GM12878 (cell line): ENCODE measurements around the gene MACROD2. TPM values are rescaled to one million over a fixed set of nuclear protein-coding genes. Genes with fewer than 3 reads are reported as not detected.

Experiments
- ATAC-seq: fragments of 200-7000 bp; cut with Tn5 transposase; 3 replicates; pipeline ENCODE4 v1.9.1; 2020; ENCODE audit warnings: mild to moderate bottlenecking, moderate library complexity
- BruUV-seq: library from RNA; stranded (reverse); fragments of 400-500 nt; replicated peaks from 2 replicates; lab custom pipeline; 2021; lab: Mats Ljungman, UMichigan
- CTCF ChIA-PET: fragments of 300-600 bp; sonication (Branson Sonifier 250); formaldehyde crosslinking; extraction: SDS; loops from one replicate; lab custom pipeline; 2021; ENCODE audit warnings: inconsistent platforms; lab: Yijun Ruan, JAX
- POLR2A ChIA-PET: fragments of 350-600 bp; formaldehyde crosslinking; extraction: SDS; loops from one replicate; lab custom pipeline; 2021; ENCODE audit warnings: inconsistent platforms; lab: Charles Lee
- RAD21 ChIA-PET: fragments of 300-600 bp; sonication (Branson Sonifier 250); formaldehyde crosslinking; loops from one replicate; lab custom pipeline; 2023; ENCODE audit warnings: antibody characterized with exemption; ENCODE audit not compliant: unreplicated experiment; lab: Charles Lee
- SMC1A ChIA-PET: fragments of 300-600 bp; sonication (Branson Sonifier 250); formaldehyde crosslinking; loops from one replicate; lab custom pipeline; 2023; ENCODE audit not compliant: unreplicated experiment, uncharacterized antibody; lab: Charles Lee
- DNase-seq: peaks from one replicate; pipeline ENCODE4 v3.0.0-alpha.2; 2011; ENCODE audit warnings: low read depth, low spot score
- FAIRE-seq: peaks from 3 replicates; lab custom pipeline; 2011; peaks lifted over from hg19 to GRCh38; lab: Jason Lieb, UNC
- H2AFZ ChIP-seq: 2 replicates; pipeline ENCODE4 v1.6.0; 2011; ENCODE audit warnings: low read depth, low read length, control low read depth; ENCODE audit not compliant: control insufficient read depth
- H3K27ac ChIP-seq: 2 replicates; pipeline ENCODE4 v1.5.1; 2011; ENCODE audit warnings: control low read depth; ENCODE audit not compliant: control insufficient read depth, insufficient read depth
- H3K27me3 ChIP-seq, 2 experiments: replicated peaks in 1 of 2; 2 replicates each; pipeline versions ENCODE4 v1.6.0 to v1.6.1; 2011; ENCODE audit warnings: low read length in 1 of 2; ENCODE audit not compliant: control insufficient read depth in 2 of 2, insufficient read depth in 2 of 2
- H3K36me3 ChIP-seq, 2 experiments: 2 replicates each; pipeline ENCODE4 v1.5.1; 2011; ENCODE audit warnings: low read length in 1 of 2; ENCODE audit not compliant: control insufficient read depth in 2 of 2, insufficient read depth in 2 of 2
- H3K4me1 ChIP-seq: 2 replicates; pipeline ENCODE4 v1.6.1; 2011; ENCODE audit warnings: mild to moderate bottlenecking, low read length, moderate library complexity, mixed read lengths; ENCODE audit not compliant: control insufficient read depth, insufficient read depth
- H3K4me2 ChIP-seq: 2 replicates; pipeline ENCODE4 v1.6.0; 2011; ENCODE audit warnings: control low read depth; ENCODE audit not compliant: control insufficient read depth, insufficient read depth
- H3K4me3 ChIP-seq: fragments of 200-600 bp; sonication (generic); 2 replicates; pipeline ENCODE4 v1.5.1; 2016
- H3K79me2 ChIP-seq: 2 replicates; pipeline ENCODE4 v1.6.0; 2011; ENCODE audit warnings: low read length; ENCODE audit not compliant: control insufficient read depth, insufficient read depth
- H3K9ac ChIP-seq: 2 replicates; pipeline ENCODE4 v1.8.0; 2011; ENCODE audit warnings: low read length, control low read depth, mixed read lengths; ENCODE audit not compliant: control insufficient read depth, insufficient read depth
- H3K9me3 ChIP-seq: replicated peaks from 3 replicates; pipeline ENCODE4 v1.5.1; 2011; ENCODE audit warnings: mild to moderate bottlenecking, low read length; ENCODE audit not compliant: control insufficient read depth, insufficient read depth
- H4K20me1 ChIP-seq: 2 replicates; pipeline ENCODE4 v1.6.0; 2011; ENCODE audit not compliant: control insufficient read depth, insufficient read depth
- ASH2L ChIP-seq: fragments of 300-600, 200-600 bp; sonication (generic); IDR thresholded peaks from 2 replicates; pipeline ENCODE4 v1.6.1; 2017; ENCODE audit warnings: low read depth, mild to moderate bottlenecking, borderline replicate concordance
- CEBPB ChIP-seq, 2 experiments: fragments of 150-350 bp in 1 of 2; IDR thresholded peaks; 2 replicates each; pipeline ENCODE4 v1.6.1; 2012 to 2014; ENCODE audit warnings: low read depth in 2 of 2, low read length in 2 of 2, borderline replicate concordance in 1 of 2, inconsistent platforms in 1 of 2
- LARP7 ChIP-seq: fragments of 450-650 bp; IDR thresholded peaks from 2 replicates; pipeline ENCODE4 v1.6.1; 2017; ENCODE audit warnings: mild to moderate bottlenecking
- NR2F1 ChIP-seq: fragments of 450-650 bp; conservative IDR thresholded peaks from 2 replicates; pipeline ENCODE4 v1.6.1; 2017; ENCODE audit warnings: mild to moderate bottlenecking
- TBL1XR1 ChIP-seq: IDR thresholded peaks from 2 replicates; pipeline ENCODE4 v1.6.1; 2012; ENCODE audit warnings: low read depth, low read length, improper control_type of control experiment
- in situ Hi-C: fragments of 300-500 bp; cut with MboI; formaldehyde crosslinking; loops from 9 replicates; pipeline ENCODE4 v1.14.3; 2018; ENCODE audit warnings: mixed read lengths
- intact Hi-C: fragments of 100-400 bp; cut with micrococcal nuclease; formaldehyde crosslinking; loops from one replicate; pipeline ENCODE4 v1.14.2; 2022; ENCODE audit not compliant: unreplicated experiment
- polyA plus RNA-seq, 11 experiments: library from polyadenylated mRNA; depleted of rRNA in 4 of 11; unstranded in 6 of 11; stranded (reverse) in 5 of 11; fragments of >200 nt; fragmentation: Nextera tagmentation in 4 of 11; fragmentation: Illumina TruSeq in 1 of 11; extraction: Ambion mirVana in 4 of 11; extraction: Trizol in 1 of 11; gene quantifications; 1 replicate in 1 of 11; 2 replicates in 10 of 11; pipeline versions ENCODE4 v1.2.1 to v1.2.3, GENCODE V29; 2011 to 2016; ENCODE audit warnings: inconsistent platforms in 2 of 11, missing spikeins in 2 of 11, low read depth in 1 of 11
- total RNA-seq, 4 experiments: library from RNA; depleted of rRNA in 3 of 4; stranded (reverse); fragments of >200 nt in 3 of 4; fragmentation: Illumina TruSeq in 1 of 4; extraction: Trizol in 1 of 4; gene quantifications; 2 replicates each; pipeline versions ENCODE4 v1.2.1 to v1.2.3, GENCODE V29; 2013 to 2021
- TF ChIP-seq, protein P1 (sequence below): IDR thresholded peaks from 2 replicates; pipeline ENCODE4 v1.6.1; 2012; ENCODE audit warnings: low read depth, low read length, improper control_type of control experiment
- TF ChIP-seq, protein P2 (sequence below): fragments of 450-650 bp; formaldehyde crosslinking; IDR thresholded peaks from 2 replicates; pipeline ENCODE4 v1.5.0; 2022; ENCODE audit warnings: mild to moderate bottlenecking, missing genetic modification characterization

The MACROD2 gene
- total and polyA plus RNA-seq, 10 of the 15 experiments (the other 5 are each of a cell fraction or from before 2014, with no cell fraction given), result 1.1 to 21.5 (median 2.2) TPM

DNA sequence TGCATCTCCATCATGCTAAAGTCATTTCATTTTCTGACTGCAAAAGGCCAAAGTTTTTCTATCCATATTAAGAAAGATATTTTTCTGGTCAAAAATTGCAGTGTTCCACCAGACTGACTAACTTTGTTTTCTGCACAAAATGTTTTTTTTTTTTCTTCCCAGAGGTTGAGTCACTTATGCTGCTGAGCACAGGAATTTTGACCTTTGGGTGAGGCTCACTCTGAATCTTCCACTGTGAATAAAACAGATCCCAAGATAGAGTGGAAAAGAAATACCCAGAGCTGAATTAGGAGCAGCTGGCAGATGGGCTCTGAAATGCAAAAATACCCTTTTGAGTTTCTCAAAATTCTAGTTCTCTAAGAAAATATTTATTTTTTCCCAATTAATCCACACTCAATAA, 1581.1 kb downstream of the MACROD2 start:
- TF ChIP-seq, protein P1, sequence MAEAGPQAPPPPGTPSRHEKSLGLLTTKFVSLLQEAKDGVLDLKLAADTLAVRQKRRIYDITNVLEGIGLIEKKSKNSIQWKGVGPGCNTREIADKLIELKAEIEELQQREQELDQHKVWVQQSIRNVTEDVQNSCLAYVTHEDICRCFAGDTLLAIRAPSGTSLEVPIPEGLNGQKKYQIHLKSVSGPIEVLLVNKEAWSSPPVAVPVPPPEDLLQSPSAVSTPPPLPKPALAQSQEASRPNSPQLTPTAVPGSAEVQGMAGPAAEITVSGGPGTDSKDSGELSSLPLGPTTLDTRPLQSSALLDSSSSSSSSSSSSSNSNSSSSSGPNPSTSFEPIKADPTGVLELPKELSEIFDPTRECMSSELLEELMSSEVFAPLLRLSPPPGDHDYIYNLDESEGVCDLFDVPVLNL, result no peak
- TF ChIP-seq, protein P2, sequence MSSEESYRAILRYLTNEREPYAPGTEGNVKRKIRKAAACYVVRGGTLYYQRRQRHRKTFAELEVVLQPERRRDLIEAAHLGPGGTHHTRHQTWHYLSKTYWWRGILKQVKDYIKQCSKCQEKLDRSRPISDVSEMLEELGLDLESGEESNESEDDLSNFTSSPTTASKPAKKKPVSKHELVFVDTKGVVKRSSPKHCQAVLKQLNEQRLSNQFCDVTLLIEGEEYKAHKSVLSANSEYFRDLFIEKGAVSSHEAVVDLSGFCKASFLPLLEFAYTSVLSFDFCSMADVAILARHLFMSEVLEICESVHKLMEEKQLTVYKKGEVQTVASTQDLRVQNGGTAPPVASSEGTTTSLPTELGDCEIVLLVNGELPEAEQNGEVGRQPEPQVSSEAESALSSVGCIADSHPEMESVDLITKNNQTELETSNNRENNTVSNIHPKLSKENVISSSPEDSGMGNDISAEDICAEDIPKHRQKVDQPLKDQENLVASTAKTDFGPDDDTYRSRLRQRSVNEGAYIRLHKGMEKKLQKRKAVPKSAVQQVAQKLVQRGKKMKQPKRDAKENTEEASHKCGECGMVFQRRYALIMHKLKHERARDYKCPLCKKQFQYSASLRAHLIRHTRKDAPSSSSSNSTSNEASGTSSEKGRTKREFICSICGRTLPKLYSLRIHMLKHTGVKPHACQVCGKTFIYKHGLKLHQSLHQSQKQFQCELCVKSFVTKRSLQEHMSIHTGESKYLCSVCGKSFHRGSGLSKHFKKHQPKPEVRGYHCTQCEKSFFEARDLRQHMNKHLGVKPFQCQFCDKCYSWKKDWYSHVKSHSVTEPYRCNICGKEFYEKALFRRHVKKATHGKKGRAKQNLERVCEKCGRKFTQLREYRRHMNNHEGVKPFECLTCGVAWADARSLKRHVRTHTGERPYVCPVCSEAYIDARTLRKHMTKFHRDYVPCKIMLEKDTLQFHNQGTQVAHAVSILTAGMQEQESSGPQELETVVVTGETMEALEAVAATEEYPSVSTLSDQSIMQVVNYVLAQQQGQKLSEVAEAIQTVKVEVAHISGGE (CRISPR knock-in tag), result no peak
- TF ChIP-seq LARP7 (no peak), TBL1XR1 (no peak), CEBPB (IDR thresholded peaks at IDR 0.05; ENCODE audit: borderline replicate concordance in 1 of 2, low read depth in 2 of 2, low read length in 2 of 2) (no peak), NR2F1 (no peak), ASH2L (no peak)
- TF ChIP-seq, all 136 proteins: peak for 0
- no TSS peak for BruUV-seq
- no peak for FAIRE-seq

More for the DNA sequence above, 1581.1 kb downstream of the MACROD2 start:
- Histone ChIP-seq H3K79me2 (no peaks in the 10 kb centered on the region), H3K4me2 (no peak overlapping the region), H3K27me3 (no peaks in the 10 kb centered on the region), H3K9me3 (no peaks in the 10 kb centered on the region), H3K9ac (no peak overlapping the region), H3K4me3 (no peak overlapping the region), H3K36me3 (no peaks in the 10 kb centered on the region), H4K20me1 (no peaks in the 10 kb centered on the region), H3K4me1 (no peaks in the 10 kb centered on the region), H3K27ac (no peak overlapping the region), H2AFZ (no peak overlapping the region)
- in situ Hi-C loops, result no loop called here
- ATAC-seq (no peak), DNase-seq (no peak)
- SMC1A ChIA-PET, result no interaction called here
- POLR2A ChIA-PET, result no interaction called here
- CTCF ChIA-PET, result interaction anchor here (0.8 kb wide), 1 partner anchor 521 kb away, joined by 4 read pairs; no protein-coding TSS in a partner anchor
- RAD21 ChIA-PET, result no interaction called here
- intact Hi-C loops, result no loop called here
